Neural progenitor cell (in vitro differentiated cells): Measurements from ENCODE around the gene MAMLD1. TPM values are rescaled to one million over a fixed set of nuclear protein-coding genes. Genes with fewer than 3 reads are reported as not detected.

Experiments used
- DNase-seq: peaks from one replicate; pipeline ENCODE4 v3.0.0-alpha.2; 2016; ENCODE audit warnings: low spot score
- H2AFZ ChIP-seq: fragments of 200-600 bp; sonication (generic); replicated peaks from 2 replicates; pipeline ENCODE4 v1.6.1; 2016; ENCODE audit warnings: antibody characterized with exemption
- H3F3A ChIP-seq: fragments of 200-600 bp; sonication (generic); 2 replicates; pipeline ENCODE4 v1.6.1; 2016; ENCODE audit warnings: antibody characterized with exemption, low read depth
- H3K27ac ChIP-seq: fragments of 200-600 bp; sonication (generic); 2 replicates; pipeline ENCODE4 v1.5.1; 2016; ENCODE audit warnings: mild to moderate bottlenecking
- H3K27me3 ChIP-seq: fragments of 200-600 bp; sonication (generic); 2 replicates; pipeline ENCODE4 v1.6.1; 2016; ENCODE audit warnings: mild to moderate bottlenecking, moderate library complexity
- H3K36me3 ChIP-seq: fragments of 200-600 bp; sonication (generic); 2 replicates; pipeline ENCODE4 v1.5.1; 2016
- H3K4me1 ChIP-seq: fragments of 200-600 bp; sonication (generic); 2 replicates; pipeline ENCODE4 v1.6.1; 2016; ENCODE audit warnings: mixed run types
- H3K4me2 ChIP-seq: fragments of 200-600 bp; sonication (generic); 2 replicates; pipeline ENCODE4 v1.6.1; 2016
- H3K4me3 ChIP-seq: fragments of 200-600 bp; sonication (generic); 2 replicates; pipeline ENCODE4 v1.5.1; 2016
- H3K79me2 ChIP-seq: fragments of 200-600 bp; sonication (generic); 2 replicates; pipeline ENCODE4 v1.6.1; 2016; ENCODE audit warnings: low read depth
- H3K9ac ChIP-seq: fragments of 200-600 bp; sonication (generic); 2 replicates; pipeline ENCODE4 v1.6.1; 2016
- H3K9me3 ChIP-seq: fragments of 200-600 bp; sonication (generic); 2 replicates; pipeline ENCODE4 v1.5.1; 2016; ENCODE audit warnings: low read depth
- H4K20me1 ChIP-seq: fragments of 200-600 bp; sonication (generic); 2 replicates; pipeline ENCODE4 v1.6.1; 2016; ENCODE audit warnings: low read depth
- H3K27ac Mint-ChIP-seq: 3 replicates; pipeline ENCODE4 v1.8.0; 2021; ENCODE audit warnings: mixed read lengths
- H3K27me3 Mint-ChIP-seq: 2 replicates; pipeline ENCODE4 v1.8.0; 2022; ENCODE audit warnings: low read depth, mild to moderate bottlenecking, inconsistent platforms, moderate library complexity, mixed read lengths; ENCODE audit not compliant: insufficient read depth
- H3K36me3 Mint-ChIP-seq: 3 replicates; pipeline ENCODE4 v1.8.0; 2021; ENCODE audit warnings: mixed read lengths
- H3K4me1 Mint-ChIP-seq: 3 replicates; pipeline ENCODE4 v1.8.0; 2021; ENCODE audit warnings: mixed read lengths
- H3K4me3 Mint-ChIP-seq: 3 replicates; pipeline ENCODE4 v1.8.0; 2021; ENCODE audit warnings: mild to moderate bottlenecking, moderate library complexity, mixed read lengths
- H3K9me3 Mint-ChIP-seq: 3 replicates; pipeline ENCODE4 v1.8.0; 2020; ENCODE audit warnings: mixed read lengths
- EZH2 ChIP-seq: fragments of 200-600 bp; sonication (generic); IDR thresholded peaks from 2 replicates; pipeline ENCODE4 v1.6.1; 2017; ENCODE audit warnings: antibody characterized with exemption, mild to moderate bottlenecking, moderate library complexity
- EZH2phosphoT487 ChIP-seq: fragments of 200-600 bp; sonication (generic); IDR thresholded peaks from 2 replicates; pipeline ENCODE4 v1.6.1; 2017; ENCODE audit warnings: antibody characterized with exemption
- total RNA-seq: library from RNA; depleted of rRNA; stranded (reverse); fragments of >200 nt; gene quantifications from 2 replicates; pipeline ENCODE4 v1.2.3, GENCODE V29; 2015; ENCODE audit warnings: low replicate concordance
- TF ChIP-seq, protein P1 (sequence below): fragments of 200-600 bp; sonication (generic); IDR thresholded peaks from 2 replicates; pipeline ENCODE4 v1.5.1; 2017; ENCODE audit warnings: antibody characterized with exemption, mild to moderate bottlenecking

MAMLD1 gene
- total RNA-seq, 1 donor from 2014 or later: not detected

- H3K4me3 Mint-ChIP-seq: peak overlapping the region; percentile 6
- H3K9me3 Mint-ChIP-seq: peaks cover 3% of the 10 kb centered on the region
- TF ChIP-seq EZH2: no peak
- TF ChIP-seq, protein P1, sequence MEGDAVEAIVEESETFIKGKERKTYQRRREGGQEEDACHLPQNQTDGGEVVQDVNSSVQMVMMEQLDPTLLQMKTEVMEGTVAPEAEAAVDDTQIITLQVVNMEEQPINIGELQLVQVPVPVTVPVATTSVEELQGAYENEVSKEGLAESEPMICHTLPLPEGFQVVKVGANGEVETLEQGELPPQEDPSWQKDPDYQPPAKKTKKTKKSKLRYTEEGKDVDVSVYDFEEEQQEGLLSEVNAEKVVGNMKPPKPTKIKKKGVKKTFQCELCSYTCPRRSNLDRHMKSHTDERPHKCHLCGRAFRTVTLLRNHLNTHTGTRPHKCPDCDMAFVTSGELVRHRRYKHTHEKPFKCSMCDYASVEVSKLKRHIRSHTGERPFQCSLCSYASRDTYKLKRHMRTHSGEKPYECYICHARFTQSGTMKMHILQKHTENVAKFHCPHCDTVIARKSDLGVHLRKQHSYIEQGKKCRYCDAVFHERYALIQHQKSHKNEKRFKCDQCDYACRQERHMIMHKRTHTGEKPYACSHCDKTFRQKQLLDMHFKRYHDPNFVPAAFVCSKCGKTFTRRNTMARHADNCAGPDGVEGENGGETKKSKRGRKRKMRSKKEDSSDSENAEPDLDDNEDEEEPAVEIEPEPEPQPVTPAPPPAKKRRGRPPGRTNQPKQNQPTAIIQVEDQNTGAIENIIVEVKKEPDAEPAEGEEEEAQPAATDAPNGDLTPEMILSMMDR: no peak
- no peak for TF ChIP-seq EZH2phosphoT487
- H3K9me3 ChIP-seq: no peaks in the 10 kb centered on the region
- peaks cover 12% of the 10 kb centered on the region for H3F3A ChIP-seq
- H3K27ac ChIP-seq: no peak overlapping the region
- no peaks in the 10 kb centered on the region for H4K20me1 ChIP-seq
- H3K9ac ChIP-seq: no peak overlapping the region
- peaks cover 38% of the 10 kb centered on the region for H3K4me1 Mint-ChIP-seq
- peak; percentile 50 for DNase-seq
- H3K27me3 ChIP-seq: peaks cover 4% of the 10 kb centered on the region
- H3K27ac Mint-ChIP-seq: no peak overlapping the region
- H3K27me3 Mint-ChIP-seq: peaks cover 2% of the 10 kb centered on the region
- H3K4me2 ChIP-seq: peak overlapping the region; percentile 66
- no peaks in the 10 kb centered on the region for H3K36me3 ChIP-seq
- no peak overlapping the region for H2AFZ ChIP-seq
- no peaks in the 10 kb centered on the region for H3K36me3 Mint-ChIP-seq
- H3K4me3 ChIP-seq: peak overlapping the region; percentile 16
- no peaks in the 10 kb centered on the region for H3K79me2 ChIP-seq
- peaks cover 22% of the 10 kb centered on the region for H3K4me1 ChIP-seq
These were observed 144.2 kb downstream of the MAMLD1 start for GRCh38 chrX:150507251-150507856.

DNA sequence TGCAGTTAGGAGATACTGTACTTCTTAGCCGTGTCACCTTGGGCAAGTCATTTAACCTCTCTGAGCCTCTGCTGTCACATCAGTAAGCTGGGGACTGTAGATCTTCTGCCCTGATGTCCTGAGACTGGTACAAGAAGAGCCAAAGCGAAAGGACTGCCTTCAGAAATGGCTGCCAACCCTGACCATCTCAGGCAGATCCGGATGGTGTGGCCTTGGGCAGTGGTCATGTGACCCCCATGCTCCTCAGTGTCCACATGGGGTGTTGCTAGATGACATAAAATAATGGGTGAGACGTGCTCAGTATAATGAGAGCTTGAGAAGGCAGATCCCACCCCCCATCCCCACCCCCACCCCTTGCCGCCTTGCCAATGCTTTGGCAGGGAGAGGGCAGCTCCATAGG lies 144.9 kb downstream of the MAMLD1 start:
- Histone ChIP-seq H3K27me3 (peaks cover 4% of the 10 kb centered on the region), H2AFZ (no peak overlapping the region), H3K36me3 (no peaks in the 10 kb centered on the region), H3K4me2 (peak overlapping the region; percentile 66), H3K9me3 (no peaks in the 10 kb centered on the region), H4K20me1 (no peaks in the 10 kb centered on the region), H3K4me3 (no peak overlapping the region), H3K9ac (no peak overlapping the region), H3F3A (peaks cover 12% of the 10 kb centered on the region), H3K27ac (no peak overlapping the region), H3K4me1 (peaks cover 22% of the 10 kb centered on the region), H3K79me2 (no peaks in the 10 kb centered on the region)
- no peak overlapping the region for H3K27ac Mint-ChIP-seq
- DNase-seq: no peak
- peaks cover 2% of the 10 kb centered on the region for H3K27me3 Mint-ChIP-seq
- TF ChIP-seq EZH2phosphoT487 (no peak), EZH2 (no peak)
- TF ChIP-seq, protein P1: no peak
- H3K4me3 Mint-ChIP-seq: peak overlapping the region; percentile 6
- no peaks in the 10 kb centered on the region for H3K36me3 Mint-ChIP-seq
- peaks cover 6% of the 10 kb centered on the region for H3K9me3 Mint-ChIP-seq
- peaks cover 38% of the 10 kb centered on the region for H3K4me1 Mint-ChIP-seq

DNA sequence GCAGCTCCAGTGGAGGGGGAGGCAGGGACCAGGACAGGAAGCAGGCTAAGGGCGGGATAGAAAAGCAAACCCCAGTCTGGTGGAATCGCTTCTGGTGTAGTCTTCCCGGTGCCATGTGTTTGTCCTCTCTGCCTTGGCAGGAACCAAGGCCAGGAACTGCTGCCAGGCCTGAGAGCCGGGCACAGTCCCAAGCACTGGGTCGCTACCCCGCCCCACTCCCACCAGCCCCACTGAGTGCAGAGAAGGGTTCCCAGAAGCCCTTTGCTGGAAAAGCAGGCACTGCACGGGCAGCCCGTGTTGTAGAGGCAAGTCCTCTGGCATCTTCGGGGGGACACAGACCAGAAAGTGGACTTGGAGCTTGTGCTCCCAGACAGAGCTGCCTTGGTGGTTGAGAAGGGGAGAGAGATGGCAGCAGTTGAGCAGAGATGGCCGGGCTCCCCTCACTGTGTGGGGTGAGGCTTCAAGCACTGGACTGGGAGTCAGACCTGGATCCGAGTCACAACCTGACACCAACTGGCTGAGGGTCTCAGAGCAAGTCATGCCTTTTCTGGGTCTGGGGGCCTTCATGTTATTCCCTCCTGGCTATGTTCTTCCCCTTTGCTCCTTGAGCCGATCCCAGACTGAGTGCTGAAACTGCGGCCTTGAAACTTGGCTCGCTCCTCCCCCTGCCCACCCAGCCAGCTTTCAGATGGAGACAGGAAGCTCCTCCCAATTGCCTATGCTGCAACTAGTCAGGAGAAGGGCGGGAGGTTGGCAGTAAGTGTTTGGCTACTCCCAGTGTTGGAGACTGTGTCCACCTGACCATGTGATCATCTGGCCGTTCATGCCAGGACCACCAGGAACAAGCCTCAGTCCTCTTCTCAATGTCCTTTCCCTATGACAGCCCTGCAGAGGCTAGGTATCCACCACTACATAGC lies 145.6 kb downstream of the MAMLD1 start:
- H3K4me3 Mint-ChIP-seq: no peak overlapping the region
- H3K9me3 ChIP-seq: no peaks in the 10 kb centered on the region
- no peaks in the 10 kb centered on the region for H3K79me2 ChIP-seq
- no peak overlapping the region for H3K9ac ChIP-seq
- H3F3A ChIP-seq: peaks cover 12% of the 10 kb centered on the region
- no peak overlapping the region for H3K27ac Mint-ChIP-seq
- H3K36me3 Mint-ChIP-seq: no peaks in the 10 kb centered on the region
- H3K27me3 Mint-ChIP-seq: peaks cover 2% of the 10 kb centered on the region
- no peak overlapping the region for H2AFZ ChIP-seq
- no peak overlapping the region for H3K4me2 ChIP-seq
- H3K4me3 ChIP-seq: no peak overlapping the region
- H3K36me3 ChIP-seq: no peaks in the 10 kb centered on the region
- H3K4me1 Mint-ChIP-seq: peaks cover 38% of the 10 kb centered on the region
- no peak for TF ChIP-seq EZH2
- TF ChIP-seq EZH2phosphoT487: no peak
- TF ChIP-seq, protein P1: no peak
- peaks cover 7% of the 10 kb centered on the region for H3K9me3 Mint-ChIP-seq
- no peak overlapping the region for H3K27ac ChIP-seq
- DNase-seq: peak; percentile 22
- no peaks in the 10 kb centered on the region for H4K20me1 ChIP-seq
- H3K4me1 ChIP-seq: peaks cover 22% of the 10 kb centered on the region
- H3K27me3 ChIP-seq: peaks cover 4% of the 10 kb centered on the region
